ENCODE measurements around the gene FAM187B. TPM values are rescaled to one million over a fixed set of nuclear protein-coding genes. Genes with fewer than 3 reads are reported as not detected.
"Not testable (repeated sequence)": the region's sequence is repeated elsewhere in the genome, so short reads cannot be mapped to it uniquely, and the experiment has no call there.

FAM187B gene
- polyA plus RNA-seq, 1 of the 3 experiments (the other 2 are of a cell fraction) = not detected

DNA sequence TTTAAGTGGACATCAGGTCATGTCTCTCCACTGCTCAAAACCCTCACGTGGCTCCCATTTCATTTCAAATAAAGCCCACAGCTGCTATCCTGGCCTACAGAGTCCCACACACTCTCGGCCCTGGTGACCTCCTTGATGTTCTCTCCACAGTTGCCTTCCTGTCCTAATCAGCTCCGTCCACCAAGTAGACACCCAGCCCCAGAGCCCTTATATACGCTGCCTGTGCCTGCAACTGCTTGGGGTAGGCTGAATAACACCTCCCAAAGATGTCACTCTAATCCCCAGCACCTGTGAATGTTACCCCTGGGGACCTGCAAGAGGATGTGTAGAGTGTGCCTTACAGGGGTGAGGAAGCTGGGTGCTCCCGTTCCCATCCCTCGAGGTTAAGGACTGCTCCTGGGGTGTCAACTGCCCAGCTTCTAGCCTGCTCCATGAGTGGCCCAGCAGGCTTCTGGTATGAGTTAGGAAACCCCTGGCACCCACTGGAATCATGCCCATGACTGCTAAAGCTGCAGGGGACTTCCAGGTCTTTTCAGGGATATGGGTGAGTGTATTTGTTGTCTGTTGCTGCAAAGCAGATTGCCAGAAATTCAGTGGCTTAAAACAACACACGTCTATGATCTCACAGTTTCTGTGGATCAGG lies 6.0 kb downstream of the FAM187B start:
- Histone ChIP-seq H3K9me3 (no peaks in the 10 kb centered on the region), H3K27me3 (ENCODE audit: insufficient read depth) (no peaks in the 10 kb centered on the region; the same call in 1 of the 2 replicates), H3K9me2 (no peaks in the 10 kb centered on the region), H3K4me2 (no peak overlapping the region), H3K27ac (ENCODE audit: low read depth in 2 of 2, low read length in 1 of 2) (no peak overlapping the region), H3F3A (replicated peaks; ENCODE audit: insufficient read depth) (no peaks in the 10 kb centered on the region), H3K4me3 (ENCODE audit: low read depth in 2 of 2, low read length in 1 of 2) (no peak overlapping the region), H3K4me1 (ENCODE audit: control insufficient read depth in 1 of 2, insufficient read depth in 2 of 2, low read depth in 1 of 2, low read length in 1 of 2) (peaks cover 0 to 5% of the 10 kb centered on the region in 2 experiments; a peak in 1 of 4 replicates), H4K20me1 (ENCODE audit: insufficient read depth) (no peaks in the 10 kb centered on the region), H3K79me2 (ENCODE audit: insufficient read depth) (no peaks in the 10 kb centered on the region), H3K36me3 (replicated peaks in 1 of 2; ENCODE audit: control insufficient read depth in 1 of 2, insufficient read depth in 2 of 2, low read length in 1 of 2) (no peaks in the 10 kb centered on the region), H3K9ac (no peak overlapping the region), H2AFZ (ENCODE audit: low read depth) (no peak overlapping the region)
- TF ChIP-seq, protein P1, sequence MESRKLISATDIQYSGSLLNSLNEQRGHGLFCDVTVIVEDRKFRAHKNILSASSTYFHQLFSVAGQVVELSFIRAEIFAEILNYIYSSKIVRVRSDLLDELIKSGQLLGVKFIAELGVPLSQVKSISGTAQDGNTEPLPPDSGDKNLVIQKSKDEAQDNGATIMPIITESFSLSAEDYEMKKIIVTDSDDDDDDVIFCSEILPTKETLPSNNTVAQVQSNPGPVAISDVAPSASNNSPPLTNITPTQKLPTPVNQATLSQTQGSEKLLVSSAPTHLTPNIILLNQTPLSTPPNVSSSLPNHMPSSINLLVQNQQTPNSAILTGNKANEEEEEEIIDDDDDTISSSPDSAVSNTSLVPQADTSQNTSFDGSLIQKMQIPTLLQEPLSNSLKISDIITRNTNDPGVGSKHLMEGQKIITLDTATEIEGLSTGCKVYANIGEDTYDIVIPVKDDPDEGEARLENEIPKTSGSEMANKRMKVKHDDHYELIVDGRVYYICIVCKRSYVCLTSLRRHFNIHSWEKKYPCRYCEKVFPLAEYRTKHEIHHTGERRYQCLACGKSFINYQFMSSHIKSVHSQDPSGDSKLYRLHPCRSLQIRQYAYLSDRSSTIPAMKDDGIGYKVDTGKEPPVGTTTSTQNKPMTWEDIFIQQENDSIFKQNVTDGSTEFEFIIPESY (IDR thresholded peaks at IDR 0.05; ENCODE audit: borderline replicate concordance, low read depth) = no peak
- TF ChIP-seq MEF2A (IDR thresholded peaks at IDR 0.05; ENCODE audit: borderline replicate concordance, low read depth) (no peak), NFIC (IDR thresholded peaks at IDR 0.05; ENCODE audit: borderline replicate concordance) (no peak), GATA2 (CRISPR knock-in tag; IDR thresholded peaks at IDR 0.05) (no peak)
- TF ChIP-seq, protein P2, sequence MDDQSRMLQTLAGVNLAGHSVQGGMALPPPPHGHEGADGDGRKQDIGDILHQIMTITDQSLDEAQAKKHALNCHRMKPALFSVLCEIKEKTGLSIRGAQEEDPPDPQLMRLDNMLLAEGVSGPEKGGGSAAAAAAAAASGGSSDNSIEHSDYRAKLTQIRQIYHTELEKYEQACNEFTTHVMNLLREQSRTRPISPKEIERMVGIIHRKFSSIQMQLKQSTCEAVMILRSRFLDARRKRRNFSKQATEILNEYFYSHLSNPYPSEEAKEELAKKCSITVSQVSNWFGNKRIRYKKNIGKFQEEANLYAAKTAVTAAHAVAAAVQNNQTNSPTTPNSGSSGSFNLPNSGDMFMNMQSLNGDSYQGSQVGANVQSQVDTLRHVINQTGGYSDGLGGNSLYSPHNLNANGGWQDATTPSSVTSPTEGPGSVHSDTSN (IDR thresholded peaks at IDR 0.05) = no peak
- POLR2A ChIA-PET = no interaction called here
- no peak for DNase-seq
- CTCF ChIA-PET = interaction anchor here (0.9 kb wide), 1 partner anchor 19 kb away, joined by 3 read pairs; no protein-coding TSS in a partner anchor
- WGBS (ENCODE audit: low lambda C conversion rate) = 18% methylated on average over 7 of the region's 7 CpGs

DNA sequence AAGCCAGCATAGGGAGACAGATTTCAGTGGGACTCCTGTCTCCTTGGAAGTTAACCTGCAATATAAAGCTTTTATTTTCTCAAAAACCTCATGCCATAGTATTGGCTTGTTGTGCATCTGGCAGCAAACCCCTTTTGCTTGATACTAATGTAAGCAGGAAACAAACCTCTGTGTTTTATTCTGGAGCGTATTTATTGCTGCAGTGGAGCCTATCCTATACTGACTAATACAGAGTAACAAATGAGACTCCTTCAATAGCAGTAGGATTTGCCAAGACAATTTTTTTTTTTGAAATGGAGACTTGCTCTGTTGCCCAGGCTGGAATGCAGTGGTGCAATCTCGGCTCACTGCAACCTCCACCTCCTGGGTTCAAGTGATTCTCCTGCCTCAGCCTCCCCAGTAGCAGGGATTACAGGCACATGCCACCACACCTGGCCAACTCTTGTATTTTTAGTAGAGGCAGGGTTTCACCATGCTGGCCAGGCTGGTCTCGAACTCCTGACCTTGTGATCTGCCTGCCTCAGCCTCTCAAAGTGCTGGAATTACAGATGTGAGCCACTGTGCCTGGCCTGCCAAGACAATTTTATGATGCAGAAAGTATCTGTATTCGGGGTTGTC lies 7.5 kb downstream of the FAM187B start:
- DNase-seq; H3F3A ChIP-seq (replicated peaks; ENCODE audit: insufficient read depth); POLR2A ChIA-PET; H3K4me1 ChIP-seq (ENCODE audit: control insufficient read depth in 1 of 2, insufficient read depth in 2 of 2, low read depth in 1 of 2, low read length in 1 of 2); H3K9me2 ChIP-seq; H3K36me3 ChIP-seq (replicated peaks in 1 of 2; ENCODE audit: control insufficient read depth in 1 of 2, insufficient read depth in 2 of 2, low read length in 1 of 2); H3K27ac ChIP-seq (ENCODE audit: low read depth in 2 of 2, low read length in 1 of 2); H3K4me3 ChIP-seq (ENCODE audit: low read depth in 2 of 2, low read length in 1 of 2); H3K9ac ChIP-seq; H3K4me2 ChIP-seq; H3K27me3 ChIP-seq (ENCODE audit: insufficient read depth); H3K79me2 ChIP-seq (ENCODE audit: insufficient read depth); CTCF ChIA-PET; H2AFZ ChIP-seq (ENCODE audit: low read depth); H3K9me3 ChIP-seq; H4K20me1 ChIP-seq (ENCODE audit: insufficient read depth): not testable (repeated sequence)
- WGBS (ENCODE audit: low lambda C conversion rate) = 1% methylated on average over 4 of the region's 4 CpGs

DNA sequence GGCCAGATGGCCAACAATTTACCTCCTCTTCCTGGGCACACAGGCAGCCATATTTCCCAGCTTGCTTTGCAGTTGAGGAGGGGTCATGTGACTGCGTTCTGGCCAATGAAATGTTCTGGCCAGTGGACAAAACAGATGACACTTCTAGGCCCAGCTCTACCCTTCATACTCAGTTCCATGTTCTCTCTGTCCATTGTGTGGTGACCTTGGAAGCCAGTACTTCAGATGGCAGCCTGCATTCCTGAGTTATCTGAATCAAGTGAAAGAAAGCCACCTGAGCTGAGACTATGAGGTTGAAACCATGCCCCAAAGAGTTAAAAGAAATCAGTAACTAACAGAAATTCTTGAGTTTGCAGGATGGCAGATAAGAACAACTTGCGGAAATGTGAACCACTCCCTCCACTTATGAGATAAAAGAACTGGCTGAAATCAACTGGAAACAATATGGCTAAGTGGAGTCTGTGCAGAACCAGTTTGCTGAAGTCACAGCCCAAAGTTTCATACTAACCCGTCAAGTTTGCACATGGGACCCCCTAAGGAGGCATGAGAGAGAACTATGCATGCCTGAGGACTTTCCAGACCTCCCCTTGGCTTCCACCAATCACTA lies 8.1 kb downstream of the FAM187B start:
- CTCF ChIA-PET = no interaction called here

More for the DNA sequence above, 8.1 kb downstream of the FAM187B start:
- H3K36me3 ChIP-seq (replicated peaks in 1 of 2; ENCODE audit: control insufficient read depth in 1 of 2, insufficient read depth in 2 of 2, low read length in 1 of 2) = no peaks in the 10 kb centered on the region
- H3K9me2 ChIP-seq = no peaks in the 10 kb centered on the region
- H2AFZ ChIP-seq (ENCODE audit: low read depth) = no peak overlapping the region
- no peak overlapping the region for H3K4me2 ChIP-seq
- H3K27ac ChIP-seq (ENCODE audit: low read depth in 2 of 2, low read length in 1 of 2) = no peak overlapping the region
- POLR2A ChIA-PET = no interaction called here
- H4K20me1 ChIP-seq (ENCODE audit: insufficient read depth) = no peaks in the 10 kb centered on the region
- no peaks in the 10 kb centered on the region for H3F3A ChIP-seq (replicated peaks; ENCODE audit: insufficient read depth)
- no peak overlapping the region for H3K4me3 ChIP-seq (ENCODE audit: low read depth in 2 of 2, low read length in 1 of 2)
- TF ChIP-seq, protein P3, sequence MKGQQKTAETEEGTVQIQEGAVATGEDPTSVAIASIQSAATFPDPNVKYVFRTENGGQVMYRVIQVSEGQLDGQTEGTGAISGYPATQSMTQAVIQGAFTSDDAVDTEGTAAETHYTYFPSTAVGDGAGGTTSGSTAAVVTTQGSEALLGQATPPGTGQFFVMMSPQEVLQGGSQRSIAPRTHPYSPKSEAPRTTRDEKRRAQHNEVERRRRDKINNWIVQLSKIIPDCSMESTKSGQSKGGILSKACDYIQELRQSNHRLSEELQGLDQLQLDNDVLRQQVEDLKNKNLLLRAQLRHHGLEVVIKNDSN (IDR thresholded peaks at IDR 0.05; ENCODE audit: borderline replicate concordance, low read depth) = 0 out of 2 replicates have a peak, but pooled peaks have one; percentile 44
- TF ChIP-seq EP300 (IDR thresholded peaks at IDR 0.05; ENCODE audit: borderline replicate concordance in 1 of 2, low read depth in 1 of 2, low read length in 1 of 2) = no peak
- 9% methylated on average over 3 of the region's 3 CpGs for whole genome bisulfite sequencing (ENCODE audit: low lambda C conversion rate)
- H3K79me2 ChIP-seq (ENCODE audit: insufficient read depth) = no peaks in the 10 kb centered on the region
- no peaks in the 10 kb centered on the region for H3K9me3 ChIP-seq
- H3K27me3 ChIP-seq (ENCODE audit: insufficient read depth) = no peaks in the 10 kb centered on the region; the same call in 1 of the 2 replicates
- DNase-seq = no peak
- H3K4me1 ChIP-seq (ENCODE audit: control insufficient read depth in 1 of 2, insufficient read depth in 2 of 2, low read depth in 1 of 2, low read length in 1 of 2) = peaks cover 0 to 5% of the 10 kb centered on the region in 2 experiments; a peak in 1 of 4 replicates
- no peak overlapping the region for H3K9ac ChIP-seq
